Iris pigment epithelial cell (primary cell): Measurements from ENCODE around the gene ZFYVE27.

Source experiments
- DNase-seq: peaks from one replicate; pipeline ENCODE4 v3.0.0-alpha.2; 2011; ENCODE audit warnings: low read depth

The ZFYVE27 gene

DNA sequence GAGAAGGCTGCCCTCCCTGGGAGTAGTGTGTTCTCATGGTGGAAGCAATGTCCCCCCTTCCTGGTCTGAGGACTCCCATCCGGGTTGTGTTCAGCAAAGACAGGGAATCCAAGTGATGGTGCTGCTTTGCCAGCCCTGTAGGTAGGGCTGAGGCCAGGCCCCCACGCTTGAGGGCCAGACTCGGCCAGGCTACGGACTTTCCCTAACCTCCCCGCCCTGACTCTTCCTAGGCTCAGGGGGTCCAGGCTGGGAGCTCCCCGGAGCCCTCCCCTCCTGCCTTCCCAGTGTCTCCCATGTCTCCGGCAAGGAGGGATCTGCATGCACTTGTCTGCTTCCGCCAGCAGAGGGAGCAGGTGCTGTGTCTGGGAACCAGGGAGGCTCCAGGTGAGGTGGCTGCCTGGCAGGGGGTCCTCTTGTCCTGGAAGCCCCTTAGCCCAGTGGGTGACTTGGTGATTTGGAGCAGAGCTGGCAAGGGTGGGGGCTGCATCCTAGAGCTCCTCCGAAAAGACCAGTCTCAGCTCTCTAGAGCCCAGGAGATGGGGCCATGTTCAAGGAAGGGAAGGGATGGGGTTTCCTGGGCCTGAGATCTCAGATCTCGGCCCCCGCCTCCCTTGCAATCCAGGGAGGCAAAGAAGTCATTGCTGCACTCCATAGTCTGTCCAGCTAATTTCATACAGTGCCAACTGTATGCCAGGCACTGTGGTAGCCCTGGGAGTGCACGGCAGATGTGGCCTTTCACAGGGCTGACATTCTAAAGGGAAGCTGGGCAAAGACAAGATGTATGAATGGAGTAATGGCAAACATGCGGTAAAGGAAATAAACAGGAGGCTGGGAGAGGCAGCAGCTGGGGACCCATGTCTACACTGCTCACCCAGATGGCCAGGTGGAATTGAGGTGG is 55.1 kb downstream of the ZFYVE27 start:
- peak; percentile 39 for DNase-seq

GRCh38 chr10:97795886-97796285 is 59.0 kb downstream of the ZFYVE27 start:
- DNase-seq, result no peak

DNA sequence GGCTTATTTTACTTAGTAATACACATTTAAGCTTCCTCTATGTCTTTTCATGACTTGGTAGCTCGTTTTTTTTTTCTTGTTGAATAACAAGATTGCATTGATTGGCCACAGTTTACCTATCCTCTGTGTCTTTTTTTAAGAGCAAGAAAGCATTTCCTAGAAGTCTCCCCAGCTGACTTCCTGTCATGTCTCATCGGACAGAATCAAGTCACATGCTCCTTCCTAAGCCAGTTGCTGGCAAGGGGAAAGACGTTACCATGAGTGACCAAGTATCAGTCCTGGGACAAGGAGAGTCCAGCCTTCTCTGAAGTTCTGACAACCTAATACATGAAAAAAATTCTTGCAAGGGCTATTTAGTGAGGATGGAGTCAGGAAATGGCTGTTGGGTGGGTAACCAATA is 59.7 kb downstream of the ZFYVE27 start:
- DNase-seq, result no peak

DNA sequence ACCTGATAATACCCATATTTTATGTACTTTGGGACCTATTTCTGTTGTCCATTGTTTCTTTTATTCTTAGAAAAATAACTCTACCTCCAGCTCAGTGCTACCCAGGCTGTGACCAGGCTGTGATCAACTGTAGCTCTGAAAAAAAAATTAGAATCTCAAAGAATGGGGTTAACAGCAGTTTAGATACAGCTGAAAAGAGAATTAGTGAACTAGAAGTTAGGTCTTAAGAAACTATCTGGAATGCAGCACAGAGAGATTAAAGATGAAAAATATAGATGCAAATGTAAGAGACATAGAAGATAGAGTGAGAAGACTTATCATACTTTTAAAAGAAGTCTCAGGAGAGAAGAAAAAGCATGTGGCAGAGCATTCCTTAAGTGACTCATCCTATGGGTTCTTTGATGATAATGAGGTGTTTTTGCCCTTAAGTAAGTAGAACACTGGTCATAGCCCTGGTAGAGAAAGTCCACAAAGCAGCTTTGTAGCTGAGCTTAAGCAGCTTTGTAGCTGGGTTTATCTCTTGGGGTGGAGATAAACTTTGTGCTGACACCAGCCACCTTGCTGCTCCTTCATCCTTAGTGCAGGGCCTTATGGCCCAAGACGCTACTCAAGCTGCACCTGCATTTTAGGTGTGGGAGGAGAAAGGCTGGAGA is 62.2 kb downstream of the ZFYVE27 start:
- DNase-seq, result no peak

DNA sequence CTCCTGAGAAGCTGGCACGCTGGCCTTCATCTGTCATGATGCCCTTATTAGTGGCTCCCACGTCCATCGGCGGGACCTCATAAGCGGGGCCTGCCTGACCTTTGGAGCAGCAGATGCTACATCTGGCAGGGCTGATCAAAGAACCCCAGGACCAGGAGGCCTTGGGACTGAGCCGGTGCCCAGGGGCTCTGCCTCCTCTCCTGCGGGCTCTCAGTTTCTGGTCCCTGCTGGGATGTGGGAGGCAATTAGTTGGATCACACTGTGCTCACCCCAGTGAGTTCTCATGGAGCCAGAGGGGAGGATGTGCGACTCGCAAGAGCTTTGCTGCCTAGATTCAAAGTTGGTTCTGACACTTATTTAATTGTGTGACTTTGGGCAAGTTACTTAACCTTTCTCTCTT is 63.5 kb downstream of the ZFYVE27 start:
- DNase-seq, result no peak

- no peak for DNase-seq
Observed at GRCh38 chr10:97801422-97801821, 64.5 kb downstream of the ZFYVE27 start.

- DNase-seq, result no peak
Observed at GRCh38 chr10:97805096-97805884, 68.4 kb downstream of the ZFYVE27 start.

DNA sequence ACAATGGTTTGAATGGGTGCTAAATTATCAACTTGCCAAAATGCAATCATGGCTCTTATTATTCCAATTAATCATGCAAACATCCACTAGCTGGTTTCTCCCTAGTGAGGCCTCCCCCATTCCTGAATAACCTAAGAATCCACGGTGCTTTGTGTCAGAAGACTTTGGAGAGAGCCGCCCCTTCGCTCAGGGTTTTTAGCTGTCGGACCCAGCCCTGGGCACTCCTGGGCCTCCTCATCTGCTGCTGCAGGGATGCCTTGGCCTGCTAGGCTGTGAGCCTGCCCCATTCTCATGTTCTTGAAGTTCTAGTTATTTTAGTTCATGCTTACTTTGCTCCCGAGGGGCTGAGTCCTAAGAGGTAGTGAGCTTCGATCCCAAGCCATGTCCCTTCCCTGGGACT is 69.0 kb downstream of the ZFYVE27 start:
- DNase-seq, result no peak

DNA sequence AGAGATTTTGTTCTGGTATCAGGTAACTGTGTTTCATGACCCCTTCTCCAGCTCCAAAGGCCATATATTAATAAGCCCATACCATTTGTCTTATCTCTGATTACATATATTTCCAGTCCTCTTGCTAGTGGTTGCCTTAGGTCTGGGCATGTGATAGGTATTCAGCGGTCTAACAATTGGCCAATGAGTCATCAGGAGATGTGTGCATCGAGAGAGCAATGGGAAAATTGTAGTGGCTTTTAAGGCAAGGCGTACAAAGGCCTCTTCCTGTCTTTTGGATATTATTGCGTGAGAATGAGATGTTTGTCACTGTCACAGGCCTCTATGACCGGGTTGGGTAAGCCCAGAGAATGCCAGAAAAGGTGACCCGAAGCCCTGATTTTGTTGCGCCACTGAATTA is 73.5 kb downstream of the ZFYVE27 start:
- DNase-seq, result peak; percentile 20
